Muscle of arm (tissue), 12 donors: Measurements from ENCODE around the gene IGF2BP2. TPM values are rescaled to one million over a fixed set of nuclear protein-coding genes. Genes with fewer than 3 reads are reported as not detected.

Experiments
- DNase-seq: peaks from one replicate; pipeline ENCODE4 v3.0.0-alpha.2; 2013
- polyA plus RNA-seq, 12 donors: library from polyadenylated mRNA; unstranded; fragments of 120-200 nt; gene quantifications; one replicate each; pipeline ENCODE4 v1.2.1, GENCODE V29; 2013; ENCODE audit not compliant: insufficient read length in 12 of 12

Gene IGF2BP2
- polyA plus RNA-seq, 12 donors, result 38.5 to 153 (median 49.6) TPM

DNA sequence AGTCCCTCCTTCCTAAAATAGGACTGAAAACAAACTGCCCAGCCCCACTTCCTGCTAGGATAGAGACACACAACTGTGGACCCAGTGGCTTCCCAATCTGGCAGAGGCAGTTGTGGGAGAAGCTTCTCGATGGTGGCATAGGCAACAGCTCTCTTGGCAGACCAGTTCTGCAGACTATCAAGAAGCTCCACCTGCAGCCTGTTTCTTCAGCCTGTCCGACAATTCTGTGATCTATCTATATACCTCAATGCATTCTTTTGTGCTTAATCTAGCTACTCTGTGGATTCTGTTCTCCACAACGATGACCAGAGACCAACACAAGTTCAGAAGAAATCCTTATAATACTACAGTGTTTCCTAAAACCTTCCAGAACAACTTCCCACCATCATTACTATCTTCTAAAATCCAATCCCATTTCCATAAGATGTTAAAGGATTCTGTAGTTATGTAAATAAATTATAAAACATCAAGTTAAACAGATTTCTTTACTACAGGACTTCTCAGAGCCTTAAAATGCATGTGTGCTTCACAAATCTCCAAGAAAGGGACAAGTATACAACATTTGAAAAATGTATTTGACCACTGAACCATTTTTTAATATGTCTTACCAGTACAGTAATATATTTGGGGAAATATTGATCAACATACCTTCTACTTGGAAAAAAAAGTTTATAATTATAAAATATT lies 57.7 kb downstream of the IGF2BP2 start:
- DNase-seq, result no peak

DNA sequence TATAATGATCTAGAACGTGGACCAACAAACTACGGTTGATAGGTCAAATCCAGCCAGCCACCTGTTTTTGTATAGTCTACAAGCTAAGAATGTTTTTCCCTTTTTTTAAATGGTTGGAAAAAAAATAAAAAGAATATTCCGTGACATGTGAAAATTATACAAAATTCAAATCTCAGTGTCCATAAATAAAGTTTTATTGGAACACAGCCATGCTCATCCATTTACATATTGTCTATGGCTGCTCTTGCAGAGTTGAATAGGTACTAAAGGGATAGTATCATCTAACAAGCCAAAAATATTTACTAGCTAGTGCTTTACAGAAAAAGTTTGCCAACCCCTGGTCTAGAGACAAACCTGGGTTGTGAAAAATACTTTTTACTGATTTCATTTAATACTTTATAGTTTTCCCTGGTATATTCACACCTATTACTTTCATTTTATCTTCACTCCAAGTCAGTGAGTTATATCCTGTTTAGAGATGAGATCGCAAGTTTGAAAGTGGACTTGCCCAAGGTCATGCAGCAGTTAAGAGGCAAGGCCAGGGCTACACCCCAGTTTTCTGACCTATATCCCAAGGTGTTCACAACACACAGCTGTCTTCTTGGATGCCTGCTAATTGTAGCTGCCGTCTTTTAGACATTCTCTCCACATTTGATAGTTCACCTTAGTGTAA lies 58.4 kb downstream of the IGF2BP2 start:
- DNase-seq, result no peak

DNA sequence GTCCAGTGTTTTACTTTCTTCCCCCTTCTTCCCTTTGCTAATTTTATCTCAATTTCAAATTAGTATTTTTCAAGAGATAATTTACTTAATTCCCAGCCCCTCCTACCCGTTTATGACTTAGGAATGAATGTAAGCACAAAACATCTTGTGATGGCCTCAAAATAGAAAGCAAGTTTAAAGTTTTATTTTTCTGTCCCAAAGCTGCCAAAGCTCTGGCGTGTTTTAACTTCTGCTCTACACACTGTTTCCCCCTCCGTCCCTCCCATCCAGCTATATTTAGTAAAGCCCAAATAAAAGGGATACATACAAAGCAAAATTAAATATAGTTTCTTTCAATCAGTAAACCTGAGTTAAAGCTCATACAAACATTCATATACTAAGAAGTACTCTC lies 59.9 kb downstream of the IGF2BP2 start:
- DNase-seq, result peak; percentile 42

DNA sequence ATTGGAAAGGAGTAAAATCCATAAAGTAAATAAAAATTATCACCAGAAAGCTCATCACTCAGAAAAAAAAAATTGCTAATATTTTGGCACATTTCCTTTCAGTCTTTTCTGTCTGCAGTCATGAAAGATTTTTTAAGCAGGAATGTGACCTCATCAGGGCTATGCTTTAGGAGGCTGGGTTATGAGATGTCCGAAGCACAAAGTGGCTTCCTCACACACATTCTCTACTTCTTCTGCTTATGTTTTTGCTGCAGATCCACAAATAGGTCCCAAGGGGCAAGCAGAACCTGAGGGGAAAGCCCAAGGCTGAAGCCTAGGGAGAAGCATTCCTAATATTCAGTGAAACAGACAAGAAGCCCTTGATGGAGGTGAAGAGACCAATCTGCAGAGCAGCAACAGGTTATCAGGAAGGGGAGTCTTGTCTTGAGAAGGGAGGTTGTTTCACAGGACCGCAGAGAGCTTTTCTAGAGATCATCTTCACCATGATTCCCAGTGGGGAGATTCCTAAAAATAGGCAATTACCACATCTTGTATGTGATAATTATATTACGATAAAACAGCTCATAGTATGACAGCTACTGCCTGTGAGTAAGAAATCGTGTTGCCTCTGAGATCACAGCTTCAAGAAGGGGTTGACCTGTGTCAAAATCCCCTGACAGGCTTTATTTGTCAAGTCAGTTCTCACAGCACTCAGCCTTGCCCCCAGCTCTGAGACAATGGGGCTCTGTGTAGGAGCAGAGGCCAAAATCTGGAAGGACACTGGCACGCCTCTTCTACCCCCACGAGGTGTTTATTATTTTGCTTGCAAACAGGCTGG lies 60.5 kb downstream of the IGF2BP2 start:
- no peak for DNase-seq

DNA sequence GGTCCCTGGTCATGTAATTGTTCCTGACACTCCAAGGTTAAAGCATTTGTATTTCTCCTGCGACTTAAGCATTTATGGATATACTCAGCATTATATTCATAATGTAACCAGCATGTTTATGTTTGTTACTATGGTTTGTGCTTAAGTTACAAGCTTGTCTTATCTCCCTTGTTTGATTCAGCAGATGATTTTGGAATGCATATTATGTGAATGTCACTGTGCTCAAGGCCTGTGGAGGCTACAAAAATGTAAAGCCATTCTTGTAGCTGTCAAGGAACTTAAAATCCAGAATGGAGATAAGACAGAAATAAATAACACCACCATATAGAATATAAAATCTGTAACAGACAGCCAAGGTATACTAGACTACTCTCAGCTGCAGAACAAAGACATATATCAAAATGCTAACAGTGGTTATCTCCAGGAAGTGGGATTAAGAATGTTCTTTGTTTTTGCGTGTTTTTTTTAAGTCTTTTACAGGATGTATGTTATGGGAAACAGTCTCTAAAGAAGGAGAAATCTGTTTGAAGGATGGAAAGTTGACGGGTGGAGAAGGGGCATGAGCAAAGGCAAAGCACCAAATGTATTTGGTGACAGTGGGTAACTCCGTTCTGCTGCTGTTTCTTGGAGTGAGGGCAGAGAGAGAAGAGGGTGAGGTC lies 61.4 kb downstream of the IGF2BP2 start:
- DNase-seq, result no peak

DNA sequence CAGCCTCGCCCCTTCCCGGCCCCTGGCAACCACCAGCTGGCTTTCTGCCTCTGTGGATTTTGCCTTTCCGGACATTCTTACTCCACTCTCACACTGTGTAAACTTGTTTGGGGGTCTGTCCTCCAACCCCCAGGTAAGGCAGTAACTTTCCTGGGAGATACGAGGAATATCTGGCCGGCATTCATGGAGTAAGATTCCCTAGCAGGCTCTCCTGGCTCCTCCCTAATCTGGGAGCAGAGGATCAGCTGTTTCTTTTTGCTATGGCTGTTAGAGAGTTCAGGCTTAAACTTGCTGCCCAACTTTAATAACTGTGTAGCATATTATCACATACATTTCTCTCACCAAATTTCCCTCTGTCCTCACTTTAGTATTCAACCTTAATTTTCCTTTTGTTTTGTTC lies 64.3 kb downstream of the IGF2BP2 start:
- no peak for DNase-seq

DNA sequence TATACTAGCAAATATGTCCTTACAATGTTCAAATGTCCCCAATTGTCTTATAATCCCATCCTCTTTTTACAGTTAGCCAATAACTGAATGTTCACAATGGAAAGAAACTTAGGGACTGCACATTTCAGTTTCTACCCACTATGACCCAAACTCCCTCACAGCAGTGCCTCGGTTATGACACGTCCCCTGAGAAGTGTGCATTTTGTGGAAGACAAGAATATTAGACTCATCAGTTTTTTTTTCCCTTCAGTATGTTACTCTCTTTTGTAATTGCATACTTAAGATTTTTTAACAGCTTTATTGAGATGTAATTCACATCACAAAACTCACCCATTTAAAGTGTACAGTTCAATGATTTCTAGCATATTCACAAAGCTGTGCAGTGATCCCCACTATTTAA lies 64.8 kb downstream of the IGF2BP2 start:
- no peak for DNase-seq

DNA sequence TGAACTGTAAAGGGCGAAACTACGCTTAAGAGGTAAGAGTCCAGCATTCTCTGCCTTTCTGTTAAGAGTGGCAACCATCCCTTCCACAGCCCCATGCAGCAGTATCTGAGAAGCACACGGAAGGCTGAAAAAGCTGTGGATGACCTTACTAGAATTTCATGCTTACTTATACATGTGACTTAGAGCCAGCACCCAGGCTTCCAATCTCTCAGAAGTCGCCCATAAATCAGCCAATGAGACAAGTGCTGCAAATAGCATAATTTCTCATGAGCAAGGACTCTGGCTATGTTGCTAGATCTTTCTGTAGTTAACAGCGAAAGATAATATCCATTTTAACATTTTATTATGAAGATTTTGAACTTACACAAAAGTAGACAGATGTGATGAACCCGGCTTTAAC lies 65.3 kb downstream of the IGF2BP2 start:
- no peak for DNase-seq

DNA sequence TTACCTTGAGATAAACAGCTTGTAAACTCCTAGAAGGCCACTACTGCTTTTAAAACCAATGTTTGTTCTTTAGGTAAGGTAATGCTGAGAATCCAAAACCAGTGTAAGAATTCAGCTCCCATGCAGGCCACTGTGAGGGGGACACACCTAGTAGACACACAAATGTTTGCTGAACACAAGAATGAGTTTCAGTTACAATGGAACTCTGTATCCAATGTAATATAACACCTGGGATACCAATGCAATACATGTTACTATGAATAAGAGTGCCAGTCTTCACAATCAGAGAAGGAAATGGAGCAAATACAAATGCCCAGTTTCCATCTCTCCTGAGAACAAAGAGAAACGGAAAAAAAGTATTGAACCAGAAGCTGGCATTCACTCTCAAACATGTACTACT lies 65.9 kb downstream of the IGF2BP2 start:
- no peak for DNase-seq

DNA sequence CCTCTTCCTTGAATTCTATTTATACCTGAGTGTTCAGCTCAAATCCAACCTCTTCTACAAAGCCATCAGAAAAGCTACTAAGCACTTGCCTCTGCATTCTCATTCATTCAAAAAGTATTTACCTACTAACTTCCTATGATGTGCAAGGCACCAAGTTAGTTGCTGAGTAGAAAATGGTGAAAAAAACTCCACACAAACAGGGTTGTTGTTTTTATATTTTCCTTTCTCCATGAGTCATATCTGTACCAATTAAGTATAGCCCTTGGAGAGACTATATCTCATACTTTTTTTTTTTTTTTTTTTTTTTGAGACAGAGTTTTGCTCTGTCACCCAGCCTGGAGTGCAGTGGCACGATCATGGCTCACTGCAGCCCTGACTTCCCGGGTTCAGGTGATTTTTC lies 67.7 kb downstream of the IGF2BP2 start:
- DNase-seq, result no peak

DNA sequence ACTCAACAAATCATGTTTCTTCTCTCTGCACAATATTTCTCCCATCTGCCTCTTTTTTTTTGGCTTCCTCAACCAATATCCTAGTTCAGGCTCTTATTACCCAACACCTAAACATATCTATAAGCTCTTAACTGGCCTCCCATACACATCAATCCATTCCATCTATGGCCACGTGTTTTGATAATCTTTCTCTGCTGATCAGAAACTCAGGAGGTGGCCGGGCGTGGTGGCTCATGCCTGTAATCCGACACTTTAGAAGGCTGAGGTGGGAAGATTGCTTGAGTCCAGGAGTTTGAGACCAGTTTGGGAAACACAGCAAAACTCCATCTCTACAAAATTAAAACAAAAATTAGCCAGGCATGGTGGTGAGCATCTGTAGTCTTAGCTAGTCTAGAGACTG lies 68.4 kb downstream of the IGF2BP2 start:
- DNase-seq, result no peak

DNA sequence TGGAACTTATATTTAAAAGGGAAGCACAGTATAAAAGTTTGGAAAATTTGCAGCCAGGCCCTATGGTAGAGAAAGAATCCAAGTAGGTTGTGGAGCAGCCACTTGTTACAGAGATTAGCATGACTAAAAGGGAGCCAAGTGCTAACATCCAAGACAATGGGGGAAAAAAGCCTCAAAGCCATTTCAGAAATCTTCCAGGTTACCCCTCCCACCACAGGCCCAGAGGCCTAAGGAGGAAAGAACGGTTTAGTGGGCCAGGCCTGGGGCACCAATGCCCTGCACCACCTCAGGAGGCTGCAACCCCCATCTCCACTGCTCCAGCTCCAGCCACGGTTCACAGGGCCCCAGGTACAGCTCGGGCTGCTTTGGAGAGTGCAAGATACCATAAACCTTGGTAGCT lies 69.9 kb downstream of the IGF2BP2 start:
- DNase-seq, result no peak

DNA sequence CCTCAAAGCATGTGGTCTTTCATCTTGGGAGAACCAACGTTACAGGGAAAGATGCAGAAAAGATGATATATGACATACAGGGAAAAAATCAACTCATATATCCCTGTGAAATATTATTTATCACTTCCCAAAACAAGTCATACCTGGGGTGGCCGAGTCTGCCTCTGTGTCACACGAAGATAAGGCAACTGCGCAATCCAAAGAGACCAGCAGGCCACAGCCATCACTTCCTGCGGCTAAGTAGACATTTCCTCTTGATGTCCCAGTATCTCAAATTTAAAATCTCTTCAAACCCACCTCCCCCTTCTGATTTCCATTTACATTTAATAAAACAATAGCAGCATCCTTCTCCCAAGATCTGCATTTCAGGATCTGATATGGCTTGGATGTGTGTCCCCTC lies 71.5 kb downstream of the IGF2BP2 start:
- DNase-seq, result no peak

DNA sequence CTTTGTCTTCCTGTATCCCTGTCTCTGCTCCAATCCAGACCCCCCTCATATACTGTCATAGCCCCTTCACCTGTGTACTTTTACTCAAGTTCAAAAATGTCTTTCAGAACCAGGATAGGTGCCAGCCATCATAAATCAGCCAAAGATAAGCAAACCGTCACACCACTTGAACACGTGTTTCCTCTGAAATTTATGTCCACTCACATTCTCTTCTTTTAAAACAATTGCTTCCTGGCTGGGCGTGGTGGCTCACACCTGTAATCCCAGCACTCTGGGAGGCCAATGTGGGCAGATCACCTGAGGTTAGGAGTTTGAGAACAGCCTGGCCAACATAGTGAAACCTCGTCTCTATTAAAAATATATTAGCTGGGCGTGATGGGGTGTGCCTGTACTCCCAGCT lies 74.1 kb downstream of the IGF2BP2 start:
- DNase-seq, result no peak

DNA sequence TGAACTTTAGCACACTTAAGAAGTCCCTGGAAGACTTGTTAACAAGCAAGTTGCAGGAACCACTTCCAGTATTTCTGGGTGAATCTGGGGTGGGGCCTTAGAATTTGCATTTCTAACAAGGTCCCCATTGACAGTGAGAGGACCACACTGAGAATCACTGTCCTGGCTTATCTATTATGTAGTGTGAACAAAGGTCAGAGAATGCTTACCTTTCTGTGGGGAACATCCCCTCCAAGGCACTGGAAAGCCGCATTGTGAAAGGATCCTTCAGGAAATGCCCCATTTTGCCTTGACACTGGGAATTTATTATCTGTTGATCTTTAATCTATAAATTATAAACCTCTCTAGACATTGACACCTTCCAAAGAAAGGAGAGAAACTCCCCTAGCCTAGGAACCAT lies 74.8 kb downstream of the IGF2BP2 start:
- DNase-seq, result no peak

DNA sequence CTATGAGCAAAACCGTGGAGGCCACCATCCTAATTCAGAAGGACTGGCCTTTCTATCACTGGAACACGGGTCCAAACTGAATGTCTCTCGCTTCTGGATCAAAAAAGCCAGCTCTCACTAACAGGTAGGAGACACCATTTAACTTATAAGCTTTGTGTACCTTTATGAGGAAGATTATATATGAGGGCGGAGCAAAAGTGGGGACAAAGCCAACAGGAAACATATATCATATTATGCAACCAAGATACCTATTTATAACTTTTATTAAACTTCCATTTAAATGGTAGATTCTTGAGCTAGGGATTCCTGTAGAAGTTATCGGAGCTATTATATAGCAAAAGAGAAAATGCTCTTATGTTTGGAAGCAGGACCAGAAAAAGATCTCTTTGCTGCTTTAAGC lies 78.4 kb downstream of the IGF2BP2 start:
- no peak for DNase-seq

DNA sequence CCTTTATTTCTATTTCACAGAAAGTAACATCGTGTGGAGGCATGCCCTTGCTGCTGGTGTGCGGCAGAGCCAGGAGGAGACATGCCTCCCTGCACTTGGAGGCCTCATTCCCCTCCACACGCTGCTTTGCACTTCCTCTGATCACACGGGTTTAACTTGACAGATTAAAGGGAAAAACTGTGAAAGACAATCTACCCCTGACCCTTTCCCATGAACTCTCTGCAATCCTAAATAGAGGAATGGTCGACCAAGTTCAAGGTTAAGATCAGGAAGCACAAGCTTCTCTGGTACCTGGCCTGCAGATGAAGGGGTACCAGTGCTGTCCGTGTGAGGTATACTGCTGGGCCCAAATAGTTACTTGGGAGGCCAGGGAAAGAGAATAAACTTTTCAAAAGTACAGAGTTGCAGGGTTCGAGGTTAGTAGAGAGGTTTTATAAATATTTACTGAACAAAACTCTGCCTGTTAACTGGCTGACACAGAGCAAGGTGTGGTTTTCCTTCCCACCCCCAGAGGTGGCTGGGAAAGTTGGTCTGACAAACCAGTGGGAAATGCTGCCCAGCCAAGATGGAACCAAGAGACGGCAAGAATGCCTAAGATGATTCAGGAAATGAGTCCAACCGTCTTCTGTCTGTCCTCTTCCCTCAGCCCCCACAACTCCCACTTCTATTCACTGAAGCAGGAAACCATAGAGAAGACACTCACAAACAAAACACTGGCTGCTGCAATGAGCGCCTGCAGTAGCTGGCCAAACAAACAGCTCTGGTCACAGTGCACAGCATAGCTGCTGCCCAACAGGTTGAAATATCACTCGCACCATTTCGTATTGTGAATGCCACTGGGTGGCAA lies 79.6 kb downstream of the IGF2BP2 start:
- DNase-seq, result no peak

DNA sequence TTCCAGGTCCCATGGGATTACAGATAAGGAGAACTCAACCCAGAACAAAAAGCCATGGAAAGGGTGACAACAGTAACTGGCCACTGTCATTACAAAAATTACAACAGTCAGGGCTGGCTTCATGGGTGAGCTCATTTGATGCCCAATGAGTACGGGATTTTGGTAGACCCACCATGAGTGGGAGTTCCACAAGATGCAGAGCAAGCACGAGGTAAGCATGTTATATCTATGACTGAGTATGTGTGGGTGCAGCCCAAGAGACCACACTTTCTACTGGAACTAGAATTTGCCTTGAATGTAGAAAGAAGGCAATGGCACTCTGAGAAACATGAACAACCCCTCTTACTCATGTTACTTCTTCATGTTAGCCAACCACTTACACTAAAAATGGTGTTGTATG lies 83.3 kb downstream of the IGF2BP2 start:
- no peak for DNase-seq

DNA sequence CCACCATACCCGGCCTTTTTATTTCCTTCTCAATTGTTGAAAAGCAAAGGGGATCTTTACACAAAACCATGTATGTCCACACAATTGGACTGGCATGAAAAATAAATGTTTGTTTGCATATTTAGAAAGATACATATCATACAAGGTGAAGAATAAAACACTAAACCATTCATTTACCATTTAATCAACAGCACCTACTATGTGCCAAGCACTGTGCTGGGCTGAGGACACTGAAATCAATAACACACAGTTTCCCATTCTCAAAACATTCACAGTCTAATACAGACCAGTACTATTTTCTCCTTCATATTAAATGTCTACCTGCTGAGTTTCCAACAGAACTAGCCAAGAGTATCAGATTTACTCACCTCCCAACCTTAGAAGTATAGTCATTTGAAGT lies 84.7 kb downstream of the IGF2BP2 start:
- no peak for DNase-seq

DNA sequence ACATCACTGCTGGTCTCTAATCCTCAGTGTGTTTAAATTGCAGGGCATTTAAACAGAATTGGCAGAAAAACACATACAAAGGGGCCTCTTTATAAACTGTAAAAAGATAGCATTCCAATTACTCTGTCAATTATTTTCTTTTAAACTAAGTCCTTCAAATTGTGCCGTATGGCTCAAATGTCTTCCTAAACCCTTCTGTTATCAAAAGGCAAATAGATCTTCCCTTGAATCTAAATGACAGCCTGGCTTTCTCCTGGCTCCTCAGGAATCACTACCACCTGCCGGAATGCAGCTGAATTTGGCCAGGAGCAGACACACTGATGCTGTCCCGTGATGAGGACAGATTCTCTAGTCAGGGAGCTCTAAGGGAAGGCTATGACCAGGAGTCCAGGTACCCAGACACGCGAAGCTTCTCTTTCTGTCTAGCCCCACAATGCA lies 85.6 kb downstream of the IGF2BP2 start:
- DNase-seq, result no peak
